MM.1S (cell line): ENCODE results near the gene GDF9.

Experiments used
- DNase-seq: peaks from one replicate; pipeline ENCODE4 v3.0.0-alpha.2; 2015
- H2AFZ ChIP-seq: fragments of 300-600 bp; sonication (generic); 2 replicates; pipeline ENCODE4 v1.6.0; 2016; ENCODE audit warnings: antibody characterized with exemption, low read length
- H3F3A ChIP-seq: fragments of 300-600 bp; sonication (generic); 2 replicates; pipeline ENCODE4 v1.6.1; 2016; ENCODE audit warnings: mild to moderate bottlenecking, antibody characterized with exemption, low read length, moderate library complexity, mixed read lengths; ENCODE audit not compliant: insufficient read depth
- H3K27ac ChIP-seq: fragments of 300-600 bp; sonication (generic); 2 replicates; pipeline ENCODE4 v1.5.1; 2016; ENCODE audit warnings: mild to moderate bottlenecking, low read length
- H3K27me3 ChIP-seq: fragments of 300-600 bp; sonication (generic); replicated peaks from 2 replicates; pipeline ENCODE4 v1.6.0; 2016; ENCODE audit warnings: low read length; ENCODE audit not compliant: insufficient read depth
- H3K36me3 ChIP-seq: fragments of 300-600 bp; sonication (generic); replicated peaks from 2 replicates; pipeline ENCODE4 v1.6.1; 2016; ENCODE audit warnings: mild to moderate bottlenecking, low read length, mixed read lengths; ENCODE audit not compliant: insufficient read depth
- H3K4me1 ChIP-seq: fragments of 300-600 bp; sonication (generic); 2 replicates; pipeline ENCODE4 v1.6.1; 2016; ENCODE audit warnings: low read length, mixed read lengths
- H3K4me2 ChIP-seq: fragments of 300-600 bp; sonication (generic); 2 replicates; pipeline ENCODE4 v1.6.0; 2016; ENCODE audit warnings: low read depth, low read length
- H3K4me3 ChIP-seq: fragments of 300-600 bp; sonication (generic); 2 replicates; pipeline ENCODE4 v1.5.1; 2016; ENCODE audit warnings: low read length, mixed read lengths
- H3K79me2 ChIP-seq: fragments of 300-600 bp; sonication (generic); 2 replicates; pipeline ENCODE4 v1.6.1; 2016; ENCODE audit warnings: mixed run types, low read length, mixed read lengths
- H3K9ac ChIP-seq: fragments of 300-600 bp; sonication (generic); 2 replicates; pipeline ENCODE4 v1.6.1; 2016; ENCODE audit warnings: low read length, mixed read lengths
- H3K9me2 ChIP-seq: fragments of 300-600 bp; sonication (generic); replicated peaks from 2 replicates; pipeline ENCODE4 v1.6.1; 2016; ENCODE audit warnings: mild to moderate bottlenecking, low read length, mixed read lengths; ENCODE audit not compliant: insufficient read depth
- H3K9me3 ChIP-seq: fragments of 300-600 bp; sonication (generic); replicated peaks from 2 replicates; pipeline ENCODE4 v1.6.1; 2016; ENCODE audit warnings: mild to moderate bottlenecking, low read length, mixed read lengths; ENCODE audit not compliant: insufficient read depth
- H4K20me1 ChIP-seq: fragments of 300-600 bp; sonication (generic); 2 replicates; pipeline ENCODE4 v1.6.1; 2016; ENCODE audit warnings: mild to moderate bottlenecking, low read length, moderate library complexity, mixed read lengths; ENCODE audit not compliant: insufficient read depth
- CTCF ChIP-seq: fragments of 300-600 bp; sonication (generic); IDR thresholded peaks from 2 replicates; pipeline ENCODE4 v1.5.1; 2016; ENCODE audit warnings: antibody characterized with exemption, low read length, mixed read lengths
- EZH2 ChIP-seq: fragments of 300-600 bp; sonication (generic); optimal IDR thresholded peaks from 2 replicates; pipeline ENCODE3; 2017; ENCODE audit warnings: low read depth, mild to moderate bottlenecking, antibody characterized with exemption, low read length, mixed read lengths
- EZH2phosphoT487 ChIP-seq: fragments of 300-600 bp; sonication (generic); IDR thresholded peaks from 2 replicates; pipeline ENCODE4 v1.6.1; 2018; ENCODE audit warnings: antibody characterized with exemption, low read length

GDF9 gene

GRCh38 chr5:132850066-132850465 lies 16.2 kb downstream of the GDF9 start:
- Histone ChIP-seq H3K4me3 (no peak overlapping the region), H3K4me2 (no peak overlapping the region), H3K9me2 (no peaks in the 10 kb centered on the region), H3K27me3 (no peaks in the 10 kb centered on the region), H4K20me1 (no peaks in the 10 kb centered on the region), H3K79me2 (no peaks in the 10 kb centered on the region), H3F3A (no peaks in the 10 kb centered on the region), H3K27ac (no peak overlapping the region), H2AFZ (no peak overlapping the region), H3K36me3 (no peaks in the 10 kb centered on the region), H3K9ac (no peak overlapping the region), H3K9me3 (no peaks in the 10 kb centered on the region), H3K4me1 (no peaks in the 10 kb centered on the region)
- TF ChIP-seq EZH2 (no peak), EZH2phosphoT487 (no peak), CTCF (no peak)
- DNase-seq, result no peak

DNA sequence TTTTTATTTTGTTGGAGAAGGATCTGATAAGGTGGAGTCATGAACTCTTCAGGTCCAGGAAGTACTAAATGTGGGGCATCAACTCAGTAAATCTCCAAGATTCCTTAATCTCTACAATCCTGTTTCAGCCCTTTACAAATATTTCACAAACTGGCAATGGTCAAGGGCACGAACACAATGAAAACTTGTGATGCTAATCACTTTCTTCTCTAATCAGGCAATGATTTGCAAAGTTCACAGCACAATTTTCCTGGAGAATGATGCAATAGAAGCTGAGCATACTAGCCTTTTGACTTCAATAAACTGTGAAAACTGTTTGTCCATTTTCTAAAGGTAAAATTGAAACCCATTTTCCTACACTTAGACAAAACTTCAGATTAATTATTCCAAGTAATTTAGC lies 16.9 kb downstream of the GDF9 start:
- Histone ChIP-seq H3K36me3 (no peaks in the 10 kb centered on the region), H3K9me2 (no peaks in the 10 kb centered on the region), H3K27me3 (no peaks in the 10 kb centered on the region), H3K4me1 (no peaks in the 10 kb centered on the region), H2AFZ (no peak overlapping the region), H3K9me3 (no peaks in the 10 kb centered on the region), H3K27ac (no peak overlapping the region), H3F3A (no peaks in the 10 kb centered on the region), H3K4me3 (no peak overlapping the region), H3K9ac (no peak overlapping the region), H3K79me2 (no peaks in the 10 kb centered on the region), H4K20me1 (no peaks in the 10 kb centered on the region), H3K4me2 (no peak overlapping the region)
- TF ChIP-seq EZH2 (no peak), EZH2phosphoT487 (no peak), CTCF (no peak)
- DNase-seq, result no peak

GRCh38 chr5:132848270-132848669 lies 18.0 kb downstream of the GDF9 start:
- H4K20me1 ChIP-seq, result no peaks in the 10 kb centered on the region
- no peaks in the 10 kb centered on the region for H3K9me2 ChIP-seq
- no peak for TF ChIP-seq EZH2phosphoT487
- no peak for TF ChIP-seq CTCF
- no peak for TF ChIP-seq EZH2
- H3K79me2 ChIP-seq, result no peaks in the 10 kb centered on the region
- no peak overlapping the region for H2AFZ ChIP-seq
- H3K9me3 ChIP-seq, result no peaks in the 10 kb centered on the region
- H3K27me3 ChIP-seq, result no peaks in the 10 kb centered on the region
- no peak overlapping the region for H3K27ac ChIP-seq
- DNase-seq, result no peak
- H3K4me1 ChIP-seq, result no peaks in the 10 kb centered on the region
- no peak overlapping the region for H3K9ac ChIP-seq
- no peak overlapping the region for H3K4me3 ChIP-seq
- H3K36me3 ChIP-seq, result no peaks in the 10 kb centered on the region
- H3F3A ChIP-seq, result no peaks in the 10 kb centered on the region
- no peak overlapping the region for H3K4me2 ChIP-seq
